ENCODE measurements around the gene ZDHHC11B.

- TF ChIP-seq CREB1 (IDR thresholded peaks at IDR 0.05; ENCODE audit: low read depth) (no peak), REST (IDR thresholded peaks at IDR 0.05; ENCODE audit: low read depth) (no peak), EP300 (IDR thresholded peaks at IDR 0.05; ENCODE audit: borderline replicate concordance) (no peak), EGR1 (IDR thresholded peaks at IDR 0.05) (no peak), NFIC (IDR thresholded peaks at IDR 0.05) (no peak), TEAD4 (IDR thresholded peaks at IDR 0.05) (no peak), CEBPB (IDR thresholded peaks at IDR 0.05) (no peak), USF1 (IDR thresholded peaks at IDR 0.05) (no peak), TAF1 (IDR thresholded peaks at IDR 0.05; ENCODE audit: low read depth) (no peak), MAX (IDR thresholded peaks at IDR 0.05) (no peak), TCF12 (IDR thresholded peaks at IDR 0.05; ENCODE audit: low read depth) (no peak), FOXM1 (IDR thresholded peaks at IDR 0.05; ENCODE audit: borderline replicate concordance, low read depth) (no peak), YY1 (IDR thresholded peaks at IDR 0.05; ENCODE audit: low read depth) (no peak), RAD21 (IDR thresholded peaks at IDR 0.05; ENCODE audit: low read depth) (no peak)
Observed at GRCh38 chr5:746258-746761, 38.2 kb downstream of the ZDHHC11B start.
